BJ (cell line): ENCODE data around the gene MRPL52. TPM values are rescaled to one million over a fixed set of nuclear protein-coding genes. Genes with fewer than 3 reads are reported as not detected.

Source experiments
- CTCF ChIA-PET: fragments of 350-600 bp; formaldehyde crosslinking; extraction: SDS; loops from one replicate; lab custom pipeline; 2021; ENCODE audit warnings: antibody characterized with exemption, inconsistent platforms; lab: Yijun Ruan, JAX
- POLR2A ChIA-PET: fragments of 300-600 bp; sonication (Branson Sonifier 250); formaldehyde crosslinking; extraction: SDS; loops from one replicate; lab custom pipeline; 2021; ENCODE audit warnings: antibody characterized with exemption; lab: Charles Lee
- DNase-seq: peaks from one replicate; pipeline ENCODE4 v3.0.0-alpha.2; 2011; ENCODE audit warnings: low read depth
- H3K27me3 ChIP-seq: 2 replicates; pipeline ENCODE4 v1.6.0; 2011; ENCODE audit warnings: low read length; ENCODE audit not compliant: control insufficient read depth, insufficient read depth
- H3K36me3 ChIP-seq: 2 replicates; pipeline ENCODE4 v1.5.1; 2011; ENCODE audit warnings: low read length; ENCODE audit not compliant: control insufficient read depth, insufficient read depth
- H3K4me3 ChIP-seq: 2 replicates; pipeline ENCODE4 v1.5.1; 2011; ENCODE audit warnings: low read depth, mild to moderate bottlenecking, control low read depth, low read length
- polyA plus RNA-seq: library from polyadenylated mRNA; depleted of rRNA; stranded (reverse); fragments of >200 nt; gene quantifications from 2 replicates; pipeline ENCODE4 v1.2.3, GENCODE V29; 2011
- TF ChIP-seq, protein P1 (sequence below): IDR thresholded peaks from 2 replicates; pipeline ENCODE4 v1.5.1; 2011; ENCODE audit warnings: low read depth, mild to moderate bottlenecking, control low read depth, inconsistent platforms, low read length, moderate library complexity; ENCODE audit not compliant: insufficient read depth

MRPL52 gene
- polyA plus RNA-seq, 1 experiment, result 66.7 TPM

DNA sequence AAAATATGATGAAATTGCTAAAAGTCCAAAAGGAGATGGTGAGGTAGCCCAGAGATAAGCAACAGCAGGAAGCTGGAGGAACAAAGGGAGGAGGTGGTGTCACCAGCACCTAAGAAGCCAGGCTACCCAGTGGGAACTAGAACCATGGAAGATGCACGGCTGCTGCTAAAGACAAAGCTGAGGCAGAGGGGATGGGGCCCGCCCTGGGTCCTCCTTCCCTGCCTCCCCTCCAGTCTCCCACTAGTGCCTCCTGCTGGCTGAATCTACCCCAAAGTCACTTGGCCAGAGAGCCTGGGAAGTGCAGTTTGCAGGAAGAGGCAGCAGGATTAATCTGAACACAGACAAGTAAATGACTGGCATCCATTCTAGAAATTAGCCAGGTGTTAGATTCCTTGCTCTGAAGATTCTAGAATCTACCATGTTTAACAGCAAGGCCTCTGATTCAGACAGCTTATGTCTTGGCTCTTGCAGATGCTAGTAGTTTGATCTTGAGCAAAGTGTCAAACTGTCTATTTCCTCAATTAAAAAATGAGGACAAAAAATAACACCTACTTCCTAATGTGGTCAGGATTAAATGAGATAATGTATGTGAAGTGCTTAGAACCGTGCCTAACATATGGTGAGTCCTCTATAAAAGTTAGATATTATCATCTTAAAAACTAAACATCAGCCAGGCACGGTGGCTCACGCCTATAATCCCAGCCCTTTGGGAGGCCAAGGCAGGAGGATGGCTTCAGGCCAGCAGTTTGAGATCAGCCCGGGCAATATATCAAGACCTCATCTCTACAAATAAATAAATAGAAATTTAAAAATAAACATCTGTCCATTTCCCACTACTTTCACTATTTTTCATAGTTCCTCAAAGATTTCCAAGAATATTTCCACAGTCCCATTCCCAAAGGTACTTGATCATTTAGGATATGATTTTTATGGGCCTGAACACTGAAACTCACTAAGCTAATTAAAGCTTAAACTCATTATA lies 36.0 kb downstream of the MRPL52 start:
- DNase-seq, result no peak
- no peak overlapping the region for H3K4me3 ChIP-seq
- no peaks in the 10 kb centered on the region; the same call in 1 of the 2 replicates for H3K27me3 ChIP-seq
- CTCF ChIA-PET, result interaction anchor here (0.6 to 6.0 kb wide), 4 partner anchors 12 to 444 kb away, joined by 4 to 44 read pairs (median 5); no protein-coding TSS in a partner anchor
- TF ChIP-seq, protein P1, sequence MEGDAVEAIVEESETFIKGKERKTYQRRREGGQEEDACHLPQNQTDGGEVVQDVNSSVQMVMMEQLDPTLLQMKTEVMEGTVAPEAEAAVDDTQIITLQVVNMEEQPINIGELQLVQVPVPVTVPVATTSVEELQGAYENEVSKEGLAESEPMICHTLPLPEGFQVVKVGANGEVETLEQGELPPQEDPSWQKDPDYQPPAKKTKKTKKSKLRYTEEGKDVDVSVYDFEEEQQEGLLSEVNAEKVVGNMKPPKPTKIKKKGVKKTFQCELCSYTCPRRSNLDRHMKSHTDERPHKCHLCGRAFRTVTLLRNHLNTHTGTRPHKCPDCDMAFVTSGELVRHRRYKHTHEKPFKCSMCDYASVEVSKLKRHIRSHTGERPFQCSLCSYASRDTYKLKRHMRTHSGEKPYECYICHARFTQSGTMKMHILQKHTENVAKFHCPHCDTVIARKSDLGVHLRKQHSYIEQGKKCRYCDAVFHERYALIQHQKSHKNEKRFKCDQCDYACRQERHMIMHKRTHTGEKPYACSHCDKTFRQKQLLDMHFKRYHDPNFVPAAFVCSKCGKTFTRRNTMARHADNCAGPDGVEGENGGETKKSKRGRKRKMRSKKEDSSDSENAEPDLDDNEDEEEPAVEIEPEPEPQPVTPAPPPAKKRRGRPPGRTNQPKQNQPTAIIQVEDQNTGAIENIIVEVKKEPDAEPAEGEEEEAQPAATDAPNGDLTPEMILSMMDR, result no peak
- POLR2A ChIA-PET, result no interaction called here
- H3K36me3 ChIP-seq, result no peaks in the 10 kb centered on the region

DNA sequence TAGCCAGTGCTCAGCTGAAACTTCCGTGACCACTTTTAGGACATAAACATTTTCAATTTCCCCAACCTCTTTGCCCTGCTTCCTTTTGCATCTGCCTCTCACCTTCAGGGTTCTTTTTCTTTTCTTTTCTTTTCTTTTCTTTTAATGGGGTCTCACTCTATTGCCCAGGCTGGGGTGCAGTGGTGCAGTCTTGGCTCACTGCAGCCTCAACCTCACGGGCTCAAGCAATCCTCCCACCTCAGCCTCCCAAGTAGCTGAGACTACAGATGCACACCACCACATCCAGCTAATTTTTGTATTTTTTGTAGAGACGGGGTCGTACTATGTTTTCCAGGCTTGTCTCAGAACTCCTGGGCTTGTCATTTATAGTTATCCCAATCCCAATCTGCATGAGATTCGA lies 37.2 kb downstream of the MRPL52 start:
- Histone ChIP-seq H3K27me3 (no peaks in the 10 kb centered on the region), H3K36me3 (no peaks in the 10 kb centered on the region), H3K4me3 (no peak overlapping the region)
- ChIA-PET CTCF (interaction anchor here (0.7 to 6.0 kb wide), 4 partner anchors 13 to 297 kb away, joined by 3 to 44 read pairs (median 4); no protein-coding TSS in a partner anchor), POLR2A (no interaction called here)
- TF ChIP-seq, protein P1, result no peak
- DNase-seq, result no peak

DNA sequence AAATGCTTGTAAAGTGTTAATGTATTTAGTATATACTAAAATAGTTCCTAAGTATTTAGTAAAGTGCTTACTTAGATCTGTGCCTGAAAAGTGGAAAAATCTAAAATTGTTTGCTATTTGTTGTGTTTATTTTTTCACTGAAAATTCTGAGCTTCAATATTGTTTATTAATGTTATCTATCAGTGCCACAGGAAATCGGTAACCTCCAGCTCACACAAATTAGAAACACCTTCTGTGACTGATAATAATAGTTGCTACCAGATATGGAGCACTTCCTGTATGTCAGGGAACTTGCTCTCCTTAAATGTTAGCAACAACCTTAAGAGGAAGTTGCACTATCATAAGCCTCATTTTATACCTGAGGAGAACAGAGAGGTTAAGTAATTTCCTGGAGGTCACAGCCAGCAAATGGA lies 41.1 kb downstream of the MRPL52 start:
- POLR2A ChIA-PET, result interaction anchor here (0.6 kb wide), 1 partner anchor 103 kb away, joined by 3 read pairs; no protein-coding TSS in a partner anchor
- no peak for DNase-seq
- Histone ChIP-seq H3K27me3 (no peaks in the 10 kb centered on the region), H3K4me3 (peak overlapping the region; percentile 97), H3K36me3 (peaks cover 18% of the 10 kb centered on the region)
- CTCF ChIA-PET, result interaction anchor here (0.8 to 5.7 kb wide), 7 partner anchors 11 to 48 kb away, joined by 3 to 95 read pairs (median 33); partner anchors contain the start of genes RBM23 and REM2
- TF ChIP-seq, protein P1, result no peak

DNA sequence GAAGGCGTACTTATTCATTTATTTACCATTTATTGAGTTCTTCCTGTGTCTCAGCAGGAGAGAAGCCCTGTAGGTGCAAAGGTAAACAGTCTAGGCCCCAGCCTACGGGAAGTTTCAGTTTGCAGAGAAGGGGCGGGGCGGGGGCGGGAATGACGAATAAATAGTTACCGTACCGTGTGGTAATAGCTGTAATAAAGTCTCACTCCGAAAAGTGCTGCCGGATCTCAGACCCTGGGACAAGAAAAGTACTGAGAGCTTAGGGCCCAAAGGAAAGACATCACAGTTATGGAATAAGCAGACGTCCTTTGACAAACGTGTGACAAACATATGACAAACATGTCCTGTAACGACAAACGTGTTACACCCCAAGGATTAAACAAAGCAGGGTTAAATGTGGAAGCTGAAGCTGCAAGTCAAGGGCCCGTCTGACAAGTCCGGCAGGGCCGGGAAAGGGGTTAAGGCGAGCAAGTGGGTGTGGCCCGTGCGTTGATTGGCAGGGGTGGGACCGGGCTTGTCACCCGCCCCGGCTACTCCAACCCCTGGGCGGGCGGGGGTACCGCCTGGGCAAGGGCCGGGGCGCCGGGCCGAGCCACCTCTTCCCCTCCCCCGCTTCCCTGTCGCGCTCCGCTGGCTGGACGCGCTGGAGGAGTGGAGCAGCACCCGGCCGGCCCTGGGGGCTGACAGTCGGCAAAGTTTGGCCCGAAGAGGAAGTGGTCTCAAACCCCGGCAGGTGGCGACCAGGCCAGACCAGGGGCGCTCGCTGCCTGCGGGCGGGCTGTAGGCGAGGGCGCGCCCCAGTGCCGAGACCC lies 41.7 kb downstream of the MRPL52 start, which contains the start of gene LRP10:
Gene LRP10, plus strand, starts transcription at position 517 of the 809 bp plus-strand sequence. CDS start 564 bp downstream, outside the sequence.
- H3K27me3 ChIP-seq, result no peaks in the 10 kb centered on the region
- TF ChIP-seq, protein P1, result no peak
- H3K36me3 ChIP-seq, result peaks cover 24% of the 10 kb centered on the region
- ChIA-PET CTCF (interaction anchor here (0.7 to 5.7 kb wide), 17 partner anchors 12 to 315 kb away, joined by 3 to 95 read pairs (median 5); partner anchors contain the start of genes RBM23 and REM2), POLR2A (interaction anchor here (0.6 kb wide), 2 partner anchors 30 to 104 kb away, joined by 3 read pairs; no protein-coding TSS in a partner anchor)
- no peak for DNase-seq
- peak within 1 kb of the TSS; percentile 97 for H3K4me3 ChIP-seq
